Sigmoid colon (tissue), 7 donors: Measurements from ENCODE around the gene METRN. TPM values are rescaled to one million over a fixed set of nuclear protein-coding genes. Genes with fewer than 3 reads are reported as not detected.

ENCODE experiments used
- DNase-seq: peaks from one replicate; pipeline ENCODE4 v3.0.0-alpha.2; 2019
- H3K27ac ChIP-seq, 4 donors: fragments of 200-600 bp; sonication (generic); one replicate each; pipeline ENCODE4 v1.5.1; 2016 to 2019; ENCODE audit warnings: mild to moderate bottlenecking in 1 of 4
- H3K27me3 ChIP-seq, 3 donors: fragments of 200-600 bp; sonication (generic); one replicate each; pipeline ENCODE4 v1.5.1; 2019; ENCODE audit warnings: mild to moderate bottlenecking in 1 of 3
- H3K36me3 ChIP-seq, 4 donors: fragments of 200-600 bp; sonication (generic); one replicate each; pipeline ENCODE4 v1.5.1; 2016 to 2019
- H3K4me1 ChIP-seq, 4 donors: fragments of 200-600 bp; sonication (generic); one replicate each; pipeline ENCODE4 v1.5.1; 2017 to 2019
- H3K4me3 ChIP-seq, 4 donors: fragments of 200-600 bp; sonication (generic); one replicate each; pipeline ENCODE4 v1.5.1; 2017 to 2019; ENCODE audit warnings: mild to moderate bottlenecking in 2 of 4, moderate library complexity in 1 of 4
- H3K9me3 ChIP-seq, 4 donors: fragments of 200-600 bp in 3 of 4; sonication (generic) in 3 of 4; one replicate each; pipeline versions ENCODE4 v1.5.1 to v1.6.1; 2013 to 2019
- EP300 ChIP-seq, 4 donors: sonication (generic); formaldehyde crosslinking; IDR thresholded peaks; one replicate each; pipeline ENCODE4 v1.6.1; 2017; ENCODE audit warnings: antibody characterized with exemption in 4 of 4
- POLR2A ChIP-seq, 2 donors: fragments of 450-650 bp; IDR thresholded peaks; one replicate each; pipeline ENCODE4 v1.6.1; 2016; ENCODE audit warnings: antibody characterized with exemption in 2 of 2, mild to moderate bottlenecking in 2 of 2, moderate library complexity in 2 of 2
- POLR2AphosphoS5 ChIP-seq, 4 donors: sonication (generic); formaldehyde crosslinking; IDR thresholded peaks; one replicate each; pipeline ENCODE4 v1.6.1; 2017; ENCODE audit warnings: antibody characterized with exemption in 4 of 4
- WGBS, 2 donors: extraction: QIAGEN DNeasy Blood & Tissue Kit; methylation state at CpG; one replicate each; pipeline ENCODE4 v1.1.7; 2013; 5-methylcytosine and 5-hydroxymethylcytosine counted together
- intact Hi-C: fragments of 100-400 bp; cut with DNase I; formaldehyde crosslinking; loops from one replicate; pipeline ENCODE4 v1.15.1; 2023
- polyA plus RNA-seq, 3 donors: library from polyadenylated mRNA; stranded (reverse); fragments of 200-250 nt; gene quantifications; one replicate each; pipeline ENCODE4 v1.2.3, GENCODE V29; 2013
- total RNA-seq, 4 donors: library from RNA; depleted of rRNA; stranded (reverse); fragments of >200 nt; gene quantifications; one replicate each; pipeline ENCODE4 v1.1.0, GENCODE V29; 2016
- TF ChIP-seq, protein P1 (sequence below), 4 experiments: fragments of 450-650 bp in 3 of 4; fragments of 200-600 bp in 1 of 4; IDR thresholded peaks; one replicate each; pipeline ENCODE4 v1.5.1; 2016 to 2019; ENCODE audit warnings: antibody characterized with exemption in 4 of 4, mild to moderate bottlenecking in 3 of 4, moderate library complexity in 2 of 4
- donor health status: healthy with polysubstance abuse.
- donor health status: Bipolar disorder and iron deficiency.
- donor health status: healthy.

Gene METRN
- total and polyA plus RNA-seq, 7 donors: 16.5 to 49.9 (median 31.8) TPM

- Histone ChIP-seq H3K4me1 (no peaks in the 10 kb centered on the region), H3K9me3 (no peaks in the 10 kb centered on the region), H3K27ac (no peak overlapping the region), H3K27me3 (peaks cover 0 to 15% (median 0%) of the 10 kb centered on the region in 3 donors), H3K36me3 (no peaks in the 10 kb centered on the region), H3K4me3 (no peak overlapping the region)
- TF ChIP-seq, protein P1, sequence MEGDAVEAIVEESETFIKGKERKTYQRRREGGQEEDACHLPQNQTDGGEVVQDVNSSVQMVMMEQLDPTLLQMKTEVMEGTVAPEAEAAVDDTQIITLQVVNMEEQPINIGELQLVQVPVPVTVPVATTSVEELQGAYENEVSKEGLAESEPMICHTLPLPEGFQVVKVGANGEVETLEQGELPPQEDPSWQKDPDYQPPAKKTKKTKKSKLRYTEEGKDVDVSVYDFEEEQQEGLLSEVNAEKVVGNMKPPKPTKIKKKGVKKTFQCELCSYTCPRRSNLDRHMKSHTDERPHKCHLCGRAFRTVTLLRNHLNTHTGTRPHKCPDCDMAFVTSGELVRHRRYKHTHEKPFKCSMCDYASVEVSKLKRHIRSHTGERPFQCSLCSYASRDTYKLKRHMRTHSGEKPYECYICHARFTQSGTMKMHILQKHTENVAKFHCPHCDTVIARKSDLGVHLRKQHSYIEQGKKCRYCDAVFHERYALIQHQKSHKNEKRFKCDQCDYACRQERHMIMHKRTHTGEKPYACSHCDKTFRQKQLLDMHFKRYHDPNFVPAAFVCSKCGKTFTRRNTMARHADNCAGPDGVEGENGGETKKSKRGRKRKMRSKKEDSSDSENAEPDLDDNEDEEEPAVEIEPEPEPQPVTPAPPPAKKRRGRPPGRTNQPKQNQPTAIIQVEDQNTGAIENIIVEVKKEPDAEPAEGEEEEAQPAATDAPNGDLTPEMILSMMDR (IDR thresholded peaks at IDR 0.05): no peak
- TF ChIP-seq POLR2A (IDR thresholded peaks at IDR 0.05) (no peak), EP300 (IDR thresholded peaks at IDR 0.05) (no peak), POLR2AphosphoS5 (IDR thresholded peaks at IDR 0.05) (no peak)
- no peak for DNase-seq
- 49 to 67% methylated on average over 20 to 27 of the region's 38 CpGs for WGBS, 2 donors
- intact Hi-C loops: no loop called here
Measured at GRCh38 chr16:767743-768235, 52.9 kb downstream of the METRN start.

GRCh38 chr16:768428-768827 lies 53.5 kb downstream of the METRN start:
- WGBS, 2 donors: 22 to 73% methylated on average over 21 of the region's 21 CpGs
- no peaks in the 10 kb centered on the region for H3K36me3 ChIP-seq
- H3K27me3 ChIP-seq: peaks cover 0 to 9% (median 0%) of the 10 kb centered on the region in 3 donors
- intact Hi-C loops: no loop called here
- DNase-seq: no peak
- no peaks in the 10 kb centered on the region for H3K4me1 ChIP-seq
- H3K9me3 ChIP-seq: no peaks in the 10 kb centered on the region
- TF ChIP-seq EP300 (IDR thresholded peaks at IDR 0.05) (no peak), POLR2A (IDR thresholded peaks at IDR 0.05) (no peak), POLR2AphosphoS5 (IDR thresholded peaks at IDR 0.05) (no peak)
- TF ChIP-seq, protein P1 (IDR thresholded peaks at IDR 0.05): no peak
- no peak overlapping the region for H3K4me3 ChIP-seq
- no peak overlapping the region for H3K27ac ChIP-seq

Other genes with a start within 250 kb of the METRN start
- gene CAPN15, start 187.4 kb upstream of the METRN start, total RNA-seq: 10 to 100 TPM; 10.3 to 24.4 (median 16.9) TPM
- gene CAPN15, start 187.4 kb upstream of the METRN start, polyA plus RNA-seq: 10 to 100 TPM; 35.4 to 85.8 (median 60.1) TPM
- gene PRR35, start 154.7 kb upstream of the METRN start, total RNA-seq: not detected
- gene PRR35, start 154.7 kb upstream of the METRN start, polyA plus RNA-seq: not detected
- 1 to 10 TPM; 1.5 to 4.2 (median 1.7) TPM for gene NHLRC4, start 148.1 kb upstream of the METRN start, total RNA-seq
- gene NHLRC4, start 148.1 kb upstream of the METRN start, polyA plus RNA-seq: 1 to 10 TPM in 1 of 3 donors, under 1 TPM in 2; 0.60 to 1.5 (median 0.69) TPM
- gene PIGQ, start 145.2 kb upstream of the METRN start, total RNA-seq: 10 to 100 TPM; 15.5 to 45.7 (median 22.6) TPM
- gene PIGQ, start 145.2 kb upstream of the METRN start, polyA plus RNA-seq: 10 to 100 TPM; 11.1 to 47.4 (median 12.0) TPM
- gene RAB40C, start 125.1 kb upstream of the METRN start, total RNA-seq: 10 to 100 TPM; 16.8 to 32.7 (median 17.9) TPM
- 10 to 100 TPM; 28.8 to 41.2 (median 38.3) TPM for gene RAB40C, start 125.1 kb upstream of the METRN start, polyA plus RNA-seq
- gene WFIKKN1, start 84.1 kb upstream of the METRN start, total RNA-seq: 1 to 10 TPM in 1 of 4 donors, under 1 TPM in 3; 0.27 to 1.4 (median 0.43) TPM
- gene WFIKKN1, start 84.1 kb upstream of the METRN start, polyA plus RNA-seq: under 1 TPM; 0.46 to 0.80 (median 0.60) TPM
- 100 to 1,000 TPM; 101 to 163 (median 157) TPM for gene METTL26, start 78.8 kb upstream of the METRN start, total RNA-seq
- gene METTL26, start 78.8 kb upstream of the METRN start, polyA plus RNA-seq: 100 to 1,000 TPM in 1 of 3 donors, 10 to 100 TPM in 2; 79.5 to 132 (median 87.1) TPM
- gene MCRIP2, start 73.3 kb upstream of the METRN start, total RNA-seq: 10 to 100 TPM; 52.1 to 63.4 (median 55.6) TPM
- gene MCRIP2, start 73.3 kb upstream of the METRN start, polyA plus RNA-seq: 100 to 1,000 TPM; 106 to 132 (median 131) TPM
- gene WDR90, start 65.8 kb upstream of the METRN start, total RNA-seq: 10 to 100 TPM in 3 of 4 donors, 1 to 10 TPM in 1; 6.6 to 37.1 (median 13.7) TPM
- 10 to 100 TPM in 1 of 3 donors, 1 to 10 TPM in 2; 5.4 to 49.0 (median 7.2) TPM for gene WDR90, start 65.8 kb upstream of the METRN start, polyA plus RNA-seq
- 10 to 100 TPM; 35.3 to 58.8 (median 48.8) TPM for gene RHOT2, start 47.0 kb upstream of the METRN start, total RNA-seq
- 100 to 1,000 TPM in 1 of 3 donors, 10 to 100 TPM in 2; 48.3 to 159 (median 52.9) TPM for gene RHOT2, start 47.0 kb upstream of the METRN start, polyA plus RNA-seq
- gene RHBDL1, start 39.4 kb upstream of the METRN start, total RNA-seq: 1 to 10 TPM in 2 of 4 donors, under 1 TPM in 1, not detected in 1; 0.68 to 6.1 (median 1.5) TPM
- 1 to 10 TPM in 1 of 3 donors, under 1 TPM in 1, not detected in 1; 0.46 to 5.6 TPM for gene RHBDL1, start 39.4 kb upstream of the METRN start, polyA plus RNA-seq
- 100 to 1,000 TPM; 109 to 183 (median 174) TPM for gene STUB1, start 34.7 kb upstream of the METRN start, total RNA-seq
- gene STUB1, start 34.7 kb upstream of the METRN start, polyA plus RNA-seq: 100 to 1,000 TPM; 104 to 136 (median 122) TPM
- gene JMJD8, start 30.8 kb upstream of the METRN start, total RNA-seq: 10 to 100 TPM; 52.8 to 93.4 (median 73.8) TPM
- 10 to 100 TPM; 18.7 to 49.3 (median 22.2) TPM for gene JMJD8, start 30.8 kb upstream of the METRN start, polyA plus RNA-seq
- gene WDR24, start 24.7 kb upstream of the METRN start, total RNA-seq: 10 to 100 TPM in 2 of 4 donors, 1 to 10 TPM in 2; 6.4 to 17.7 (median 9.9) TPM
- 1 to 10 TPM; 2.4 to 9.8 (median 3.5) TPM for gene WDR24, start 24.7 kb upstream of the METRN start, polyA plus RNA-seq
- 1 to 10 TPM in 3 of 4 donors, under 1 TPM in 1; 0.16 to 1.6 (median 1.4) TPM for gene FBXL16, start 9.3 kb upstream of the METRN start, total RNA-seq
- 1 to 10 TPM in 1 of 3 donors, under 1 TPM in 1, not detected in 1; 0.60 to 2.4 TPM for gene FBXL16, start 9.3 kb upstream of the METRN start, polyA plus RNA-seq
- 10 to 100 TPM; 27.1 to 53.1 (median 39.5) TPM for gene ANTKMT, start 6.0 kb downstream of the METRN start, total RNA-seq
- 10 to 100 TPM; 18.6 to 38.1 (median 21.3) TPM for gene ANTKMT, start 6.0 kb downstream of the METRN start, polyA plus RNA-seq
- under 1 TPM in 1 of 4 donors, not detected in 3; 0.49 TPM for gene CCDC78, start 11.3 kb downstream of the METRN start, total RNA-seq
- 1 to 10 TPM in 1 of 3 donors, not detected in 2; 3.4 TPM for gene CCDC78, start 11.3 kb downstream of the METRN start, polyA plus RNA-seq
- 1 to 10 TPM; 2.6 to 4.6 (median 3.8) TPM for gene HAGHL, start 12.0 kb downstream of the METRN start, total RNA-seq
- gene HAGHL, start 12.0 kb downstream of the METRN start, polyA plus RNA-seq: 10 to 100 TPM in 1 of 3 donors, 1 to 10 TPM in 1, under 1 TPM in 1; 0.92 to 10.5 (median 1.2) TPM
- 10 to 100 TPM; 18.9 to 28.5 (median 23.8) TPM for gene CIAO3, start 25.9 kb downstream of the METRN start, total RNA-seq
- 10 to 100 TPM; 18.6 to 51.0 (median 25.4) TPM for gene CIAO3, start 25.9 kb downstream of the METRN start, polyA plus RNA-seq
- under 1 TPM in 1 of 4 donors, not detected in 3; 0.54 TPM for gene MSLN, start 45.6 kb downstream of the METRN start, total RNA-seq
- gene MSLN, start 45.6 kb downstream of the METRN start, polyA plus RNA-seq: 1 to 10 TPM; 1.2 to 3.5 (median 1.2) TPM
- gene RPUSD1, start 73.3 kb downstream of the METRN start, total RNA-seq: 10 to 100 TPM; 10.7 to 20.2 (median 13.2) TPM
- 10 to 100 TPM; 14.4 to 31.1 (median 17.3) TPM for gene RPUSD1, start 73.3 kb downstream of the METRN start, polyA plus RNA-seq
- 1 to 10 TPM; 2.8 to 7.7 (median 5.1) TPM for gene CHTF18, start 73.5 kb downstream of the METRN start, total RNA-seq
- gene CHTF18, start 73.5 kb downstream of the METRN start, polyA plus RNA-seq: 10 to 100 TPM in 1 of 3 donors, 1 to 10 TPM in 2; 1.8 to 29.2 (median 1.8) TPM
- not detected for gene GNG13, start 85.6 kb downstream of the METRN start, total RNA-seq
- gene GNG13, start 85.6 kb downstream of the METRN start, polyA plus RNA-seq: 1 to 10 TPM in 1 of 3 donors, under 1 TPM in 2; 0.47 to 1.2 (median 0.92) TPM